ENCODE data around the gene CHMP1A.

DNA sequence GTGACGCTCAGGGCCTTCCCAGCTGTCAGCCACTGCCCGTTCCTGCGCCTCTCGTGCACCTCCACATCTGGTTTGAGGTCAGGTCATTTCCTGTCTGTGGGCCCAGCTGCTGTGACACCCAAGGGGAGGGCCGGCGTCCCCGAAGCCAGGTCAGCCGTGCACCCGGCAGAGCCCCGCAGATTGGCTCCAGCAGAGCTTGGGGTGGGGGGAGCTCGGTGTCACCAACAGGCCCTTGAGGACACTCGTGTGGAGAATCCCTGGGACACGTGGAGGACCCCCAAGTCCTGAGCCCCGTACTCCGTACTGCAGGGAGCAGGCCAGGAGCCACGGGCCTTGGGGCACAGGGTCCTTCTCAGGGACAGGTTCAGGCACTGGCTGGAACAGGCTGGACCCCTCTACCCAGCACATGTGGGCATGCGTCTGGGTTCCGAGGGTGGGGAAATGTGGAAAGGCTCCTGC, 39.2 kb upstream of the CHMP1A start:
- TF ChIP-seq, protein P1, sequence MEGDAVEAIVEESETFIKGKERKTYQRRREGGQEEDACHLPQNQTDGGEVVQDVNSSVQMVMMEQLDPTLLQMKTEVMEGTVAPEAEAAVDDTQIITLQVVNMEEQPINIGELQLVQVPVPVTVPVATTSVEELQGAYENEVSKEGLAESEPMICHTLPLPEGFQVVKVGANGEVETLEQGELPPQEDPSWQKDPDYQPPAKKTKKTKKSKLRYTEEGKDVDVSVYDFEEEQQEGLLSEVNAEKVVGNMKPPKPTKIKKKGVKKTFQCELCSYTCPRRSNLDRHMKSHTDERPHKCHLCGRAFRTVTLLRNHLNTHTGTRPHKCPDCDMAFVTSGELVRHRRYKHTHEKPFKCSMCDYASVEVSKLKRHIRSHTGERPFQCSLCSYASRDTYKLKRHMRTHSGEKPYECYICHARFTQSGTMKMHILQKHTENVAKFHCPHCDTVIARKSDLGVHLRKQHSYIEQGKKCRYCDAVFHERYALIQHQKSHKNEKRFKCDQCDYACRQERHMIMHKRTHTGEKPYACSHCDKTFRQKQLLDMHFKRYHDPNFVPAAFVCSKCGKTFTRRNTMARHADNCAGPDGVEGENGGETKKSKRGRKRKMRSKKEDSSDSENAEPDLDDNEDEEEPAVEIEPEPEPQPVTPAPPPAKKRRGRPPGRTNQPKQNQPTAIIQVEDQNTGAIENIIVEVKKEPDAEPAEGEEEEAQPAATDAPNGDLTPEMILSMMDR (conservative IDR thresholded peaks at IDR 0.05; ENCODE audit: low read depth in 2 of 2): no peak
- no peak for TF ChIP-seq EZH2 (IDR thresholded peaks at IDR 0.05; ENCODE audit: low read depth, unreplicated experiment)
- TF ChIP-seq POLR2AphosphoS5 (IDR thresholded peaks at IDR 0.05; ENCODE audit: low read depth): no peak
- TF ChIP-seq, protein P2, sequence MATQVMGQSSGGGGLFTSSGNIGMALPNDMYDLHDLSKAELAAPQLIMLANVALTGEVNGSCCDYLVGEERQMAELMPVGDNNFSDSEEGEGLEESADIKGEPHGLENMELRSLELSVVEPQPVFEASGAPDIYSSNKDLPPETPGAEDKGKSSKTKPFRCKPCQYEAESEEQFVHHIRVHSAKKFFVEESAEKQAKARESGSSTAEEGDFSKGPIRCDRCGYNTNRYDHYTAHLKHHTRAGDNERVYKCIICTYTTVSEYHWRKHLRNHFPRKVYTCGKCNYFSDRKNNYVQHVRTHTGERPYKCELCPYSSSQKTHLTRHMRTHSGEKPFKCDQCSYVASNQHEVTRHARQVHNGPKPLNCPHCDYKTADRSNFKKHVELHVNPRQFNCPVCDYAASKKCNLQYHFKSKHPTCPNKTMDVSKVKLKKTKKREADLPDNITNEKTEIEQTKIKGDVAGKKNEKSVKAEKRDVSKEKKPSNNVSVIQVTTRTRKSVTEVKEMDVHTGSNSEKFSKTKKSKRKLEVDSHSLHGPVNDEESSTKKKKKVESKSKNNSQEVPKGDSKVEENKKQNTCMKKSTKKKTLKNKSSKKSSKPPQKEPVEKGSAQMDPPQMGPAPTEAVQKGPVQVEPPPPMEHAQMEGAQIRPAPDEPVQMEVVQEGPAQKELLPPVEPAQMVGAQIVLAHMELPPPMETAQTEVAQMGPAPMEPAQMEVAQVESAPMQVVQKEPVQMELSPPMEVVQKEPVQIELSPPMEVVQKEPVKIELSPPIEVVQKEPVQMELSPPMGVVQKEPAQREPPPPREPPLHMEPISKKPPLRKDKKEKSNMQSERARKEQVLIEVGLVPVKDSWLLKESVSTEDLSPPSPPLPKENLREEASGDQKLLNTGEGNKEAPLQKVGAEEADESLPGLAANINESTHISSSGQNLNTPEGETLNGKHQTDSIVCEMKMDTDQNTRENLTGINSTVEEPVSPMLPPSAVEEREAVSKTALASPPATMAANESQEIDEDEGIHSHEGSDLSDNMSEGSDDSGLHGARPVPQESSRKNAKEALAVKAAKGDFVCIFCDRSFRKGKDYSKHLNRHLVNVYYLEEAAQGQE (IDR thresholded peaks at IDR 0.05; ENCODE audit: unreplicated experiment): no peak
- TF ChIP-seq ZNF331 (CRISPR knock-in tag; IDR thresholded peaks at IDR 0.05; ENCODE audit: low read depth): no peak

All from GM23338 (cell line).